Retinal pigment epithelial cell (primary cell): ENCODE measurements around the gene PPP1R3G.

ENCODE experiments used
- DNase-seq: peaks from one replicate; pipeline ENCODE4 v3.0.0-alpha.2; 2010; ENCODE audit warnings: low read depth
- H3K4me3 ChIP-seq: 2 replicates; pipeline ENCODE4 v1.5.1; 2011; ENCODE audit warnings: mild to moderate bottlenecking, low read length, control low read depth, moderate library complexity
- TF ChIP-seq, protein P1 (sequence below): conservative IDR thresholded peaks from 2 replicates; pipeline ENCODE4 v1.5.1; 2011; ENCODE audit warnings: low read depth, low read length, control low read depth, inconsistent platforms

The PPP1R3G gene

DNA sequence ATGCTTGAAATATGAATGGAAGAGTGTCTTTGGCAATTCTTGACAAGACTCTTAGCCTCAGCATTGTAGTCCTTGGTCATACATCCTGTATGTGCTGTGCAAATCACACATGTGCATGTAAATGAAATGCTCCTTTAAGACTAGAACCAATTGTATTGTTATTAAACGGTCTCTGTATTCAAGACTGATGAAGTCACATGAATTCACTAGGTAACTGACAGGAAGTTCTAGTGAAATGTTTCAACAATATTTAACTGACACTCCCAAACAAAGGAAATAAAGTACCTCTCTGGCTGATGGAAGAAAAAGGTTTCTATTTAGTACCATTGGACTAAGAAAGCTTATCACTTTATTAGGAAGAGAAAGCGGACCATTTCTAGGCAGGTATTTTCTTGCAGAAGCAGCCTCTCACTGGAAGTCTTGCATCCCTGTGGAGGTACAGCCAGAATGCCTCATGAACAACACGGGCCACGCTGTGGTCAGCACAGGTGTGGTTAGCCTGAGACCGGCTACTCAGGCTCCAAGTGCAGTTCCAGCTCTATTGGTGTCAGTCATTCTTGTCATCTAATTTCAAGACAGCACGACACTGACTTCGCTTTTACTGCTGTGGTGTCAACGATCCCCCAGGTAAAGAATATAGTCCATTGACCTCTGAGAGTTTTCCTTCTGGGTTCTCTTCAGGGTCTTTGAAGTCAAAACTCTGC lies 17.3 kb downstream of the PPP1R3G start:
- TF ChIP-seq, protein P1, sequence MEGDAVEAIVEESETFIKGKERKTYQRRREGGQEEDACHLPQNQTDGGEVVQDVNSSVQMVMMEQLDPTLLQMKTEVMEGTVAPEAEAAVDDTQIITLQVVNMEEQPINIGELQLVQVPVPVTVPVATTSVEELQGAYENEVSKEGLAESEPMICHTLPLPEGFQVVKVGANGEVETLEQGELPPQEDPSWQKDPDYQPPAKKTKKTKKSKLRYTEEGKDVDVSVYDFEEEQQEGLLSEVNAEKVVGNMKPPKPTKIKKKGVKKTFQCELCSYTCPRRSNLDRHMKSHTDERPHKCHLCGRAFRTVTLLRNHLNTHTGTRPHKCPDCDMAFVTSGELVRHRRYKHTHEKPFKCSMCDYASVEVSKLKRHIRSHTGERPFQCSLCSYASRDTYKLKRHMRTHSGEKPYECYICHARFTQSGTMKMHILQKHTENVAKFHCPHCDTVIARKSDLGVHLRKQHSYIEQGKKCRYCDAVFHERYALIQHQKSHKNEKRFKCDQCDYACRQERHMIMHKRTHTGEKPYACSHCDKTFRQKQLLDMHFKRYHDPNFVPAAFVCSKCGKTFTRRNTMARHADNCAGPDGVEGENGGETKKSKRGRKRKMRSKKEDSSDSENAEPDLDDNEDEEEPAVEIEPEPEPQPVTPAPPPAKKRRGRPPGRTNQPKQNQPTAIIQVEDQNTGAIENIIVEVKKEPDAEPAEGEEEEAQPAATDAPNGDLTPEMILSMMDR: no peak
- DNase-seq: no peak
- no peak overlapping the region for H3K4me3 ChIP-seq

DNA sequence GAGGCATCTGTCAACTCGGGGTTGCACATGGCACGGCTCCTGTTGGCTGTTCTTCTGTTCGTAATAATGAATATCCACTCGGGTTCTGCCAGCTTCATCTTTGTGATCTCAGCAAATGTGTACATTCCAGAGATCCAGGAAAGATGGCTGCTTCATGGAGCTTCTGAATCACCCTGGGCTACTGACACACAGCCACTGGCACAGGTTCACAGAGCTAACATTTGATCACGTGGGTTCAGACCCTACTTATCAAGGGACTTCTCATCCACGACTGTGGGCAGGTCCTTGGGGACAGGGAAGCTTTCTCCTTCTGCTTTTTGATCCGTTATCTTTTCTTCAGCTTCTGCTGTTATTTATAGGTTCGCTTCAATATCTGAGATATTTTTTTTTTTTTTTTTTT lies 18.1 kb downstream of the PPP1R3G start:
- no peak overlapping the region for H3K4me3 ChIP-seq
- TF ChIP-seq, protein P1: no peak
- DNase-seq: no peak

DNA sequence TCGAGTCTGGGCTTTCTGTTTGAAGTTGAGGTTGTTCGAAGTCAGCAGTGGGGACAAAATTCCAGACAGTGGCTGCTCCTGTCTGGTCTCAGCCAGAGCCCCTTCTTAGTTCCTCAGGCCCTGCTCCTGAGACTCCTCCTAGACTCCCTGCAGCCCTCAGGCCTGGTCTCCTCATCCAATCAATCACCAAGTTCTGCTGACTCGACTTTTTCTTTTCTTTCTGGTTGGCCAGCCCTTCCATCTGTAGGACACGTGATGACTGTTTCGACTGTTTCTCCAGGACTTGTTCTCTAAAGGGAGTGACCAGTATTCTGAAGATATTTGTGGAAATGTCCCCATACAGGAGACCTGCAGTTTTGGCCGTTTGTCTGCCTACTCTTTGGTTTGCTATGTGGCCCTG lies 19.5 kb downstream of the PPP1R3G start:
- TF ChIP-seq, protein P1: no peak
- no peak overlapping the region for H3K4me3 ChIP-seq
- DNase-seq: no peak

DNA sequence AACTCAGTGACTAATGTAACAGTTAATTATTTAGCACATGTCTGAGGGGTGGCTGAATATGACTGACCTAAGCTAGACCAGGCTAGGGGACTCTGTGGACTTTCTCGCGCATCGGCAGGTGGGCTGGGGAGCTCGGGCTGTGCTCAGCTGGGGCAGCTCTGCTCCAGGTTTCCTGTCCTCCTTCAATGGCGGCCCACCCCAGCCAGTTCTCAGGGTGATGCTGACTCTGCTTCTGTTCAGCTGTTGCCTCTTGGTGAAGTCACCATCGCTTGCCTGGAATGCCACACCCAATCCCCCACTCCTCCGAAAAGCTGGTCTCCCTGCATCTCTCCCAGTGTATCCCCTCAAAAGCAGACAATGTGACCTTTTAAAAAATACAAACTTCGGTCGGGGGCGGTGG lies 20.0 kb downstream of the PPP1R3G start:
- H3K4me3 ChIP-seq: no peak overlapping the region
- DNase-seq: no peak
- TF ChIP-seq, protein P1: no peak

DNA sequence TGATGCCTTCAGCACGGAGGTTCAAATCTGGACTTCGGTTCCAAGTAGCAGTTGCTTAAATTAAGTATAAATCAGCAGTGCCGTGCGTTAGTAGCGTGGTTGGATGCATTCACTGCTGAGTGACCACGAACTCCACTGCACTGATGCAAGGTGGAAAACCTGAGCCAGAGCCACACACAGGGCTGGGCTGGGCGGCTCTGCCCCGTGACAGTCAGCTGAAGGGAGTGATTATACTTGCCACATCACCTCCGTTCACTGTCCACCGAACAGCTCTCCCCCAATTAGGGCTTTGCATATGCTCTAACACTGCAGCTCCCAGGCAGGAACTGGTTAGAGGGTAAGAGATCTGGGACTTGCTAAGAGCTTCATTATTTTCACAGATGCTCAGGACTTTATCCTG lies 22.2 kb downstream of the PPP1R3G start:
- H3K4me3 ChIP-seq: no peak overlapping the region
- TF ChIP-seq, protein P1: no peak
- DNase-seq: no peak

DNA sequence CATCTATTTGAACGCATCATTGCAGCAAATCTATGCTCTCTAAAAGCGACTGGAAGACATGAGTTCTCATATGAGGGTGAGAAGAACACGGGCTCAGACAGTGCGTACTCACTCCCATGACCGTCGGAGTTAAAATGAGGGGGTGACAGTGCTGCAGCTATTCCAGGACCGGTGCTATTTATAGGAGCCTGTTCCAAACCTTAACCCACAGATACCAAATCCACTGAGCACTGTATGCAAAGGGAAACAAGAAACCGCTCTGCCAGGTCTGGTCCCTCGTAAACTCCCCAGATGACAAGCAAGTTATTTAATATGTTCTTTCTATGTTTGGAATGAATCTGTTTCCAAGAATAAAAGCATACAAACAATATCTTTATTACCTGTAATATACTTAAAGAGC lies 22.9 kb downstream of the PPP1R3G start:
- H3K4me3 ChIP-seq: no peak overlapping the region
- TF ChIP-seq, protein P1: no peak
- DNase-seq: no peak

DNA sequence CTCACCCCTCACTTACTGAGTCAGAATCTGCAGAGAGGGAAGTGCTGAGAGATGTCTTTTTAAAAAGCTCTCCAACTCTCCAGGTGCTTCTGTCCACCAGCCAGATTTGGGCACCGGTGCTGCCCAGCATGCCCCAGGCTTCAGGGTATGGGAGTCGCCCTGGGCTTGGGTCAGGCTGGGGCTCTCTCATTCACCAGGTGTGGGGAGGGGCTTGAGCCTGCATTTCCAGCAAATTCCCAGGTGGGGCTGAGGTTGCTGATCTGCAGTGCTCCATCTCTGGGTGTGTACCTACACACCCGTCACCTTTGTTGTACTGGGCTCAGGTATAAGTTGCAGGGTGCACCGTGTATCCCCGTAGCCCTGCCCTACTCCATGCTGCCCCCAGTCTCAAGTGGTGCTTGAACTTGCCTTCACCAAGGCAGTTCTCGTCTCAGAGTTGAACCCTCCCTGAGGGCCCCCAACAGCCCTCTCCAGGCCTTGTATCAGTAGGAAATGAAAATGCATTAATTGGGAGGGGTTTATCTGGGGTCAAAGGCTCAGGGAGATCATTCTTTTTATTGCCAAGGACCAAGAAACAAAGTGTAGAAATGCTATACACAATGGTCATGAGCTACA lies 23.5 kb downstream of the PPP1R3G start:
- no peak for DNase-seq
- H3K4me3 ChIP-seq: no peak overlapping the region
- TF ChIP-seq, protein P1: no peak
